Measurements from ENCODE around the gene CEP72.
"Not testable (repeated sequence)": the region's sequence is repeated elsewhere in the genome, so short reads cannot be mapped to it uniquely, and the experiment has no call there.

DNA sequence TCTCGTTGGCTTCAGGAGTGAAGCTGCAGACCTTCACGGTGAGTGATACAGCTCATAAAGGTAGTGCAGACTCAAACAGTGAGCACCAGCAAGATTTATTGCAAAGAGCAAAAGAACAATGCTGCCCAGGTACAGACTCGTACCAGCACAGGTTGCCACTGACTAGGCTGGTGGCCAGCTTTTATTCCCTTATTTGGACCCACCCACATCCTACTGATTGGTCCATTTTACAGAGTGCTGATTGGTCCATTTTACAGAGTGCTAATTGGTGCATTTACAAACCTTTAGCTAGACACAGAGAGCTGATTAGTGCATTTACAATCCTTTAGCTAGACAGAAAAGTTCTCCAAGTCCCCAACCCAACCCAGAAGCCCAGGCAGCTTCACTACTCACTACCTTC, 29.7 kb upstream of the CEP72 start:
- TF ChIP-seq, protein P1, sequence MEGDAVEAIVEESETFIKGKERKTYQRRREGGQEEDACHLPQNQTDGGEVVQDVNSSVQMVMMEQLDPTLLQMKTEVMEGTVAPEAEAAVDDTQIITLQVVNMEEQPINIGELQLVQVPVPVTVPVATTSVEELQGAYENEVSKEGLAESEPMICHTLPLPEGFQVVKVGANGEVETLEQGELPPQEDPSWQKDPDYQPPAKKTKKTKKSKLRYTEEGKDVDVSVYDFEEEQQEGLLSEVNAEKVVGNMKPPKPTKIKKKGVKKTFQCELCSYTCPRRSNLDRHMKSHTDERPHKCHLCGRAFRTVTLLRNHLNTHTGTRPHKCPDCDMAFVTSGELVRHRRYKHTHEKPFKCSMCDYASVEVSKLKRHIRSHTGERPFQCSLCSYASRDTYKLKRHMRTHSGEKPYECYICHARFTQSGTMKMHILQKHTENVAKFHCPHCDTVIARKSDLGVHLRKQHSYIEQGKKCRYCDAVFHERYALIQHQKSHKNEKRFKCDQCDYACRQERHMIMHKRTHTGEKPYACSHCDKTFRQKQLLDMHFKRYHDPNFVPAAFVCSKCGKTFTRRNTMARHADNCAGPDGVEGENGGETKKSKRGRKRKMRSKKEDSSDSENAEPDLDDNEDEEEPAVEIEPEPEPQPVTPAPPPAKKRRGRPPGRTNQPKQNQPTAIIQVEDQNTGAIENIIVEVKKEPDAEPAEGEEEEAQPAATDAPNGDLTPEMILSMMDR (IDR thresholded peaks at IDR 0.05; ENCODE audit: low read depth, low read length): not testable (repeated sequence)
- TF ChIP-seq EZH2phosphoT487 (IDR thresholded peaks at IDR 0.05; ENCODE audit: low read depth): not testable (repeated sequence)

All from OCI-LY3 (cell line).